GM20000 (cell line): ENCODE measurements around the gene SLC27A2.

Experiments
- DNase-seq: peaks from one replicate; pipeline ENCODE4 v3.0.0; 2012; ENCODE audit warnings: low spot score
- CTCF ChIP-seq: IDR thresholded peaks from 2 replicates; pipeline ENCODE4 v1.5.1; 2012; ENCODE audit warnings: mild to moderate bottlenecking, control low read depth; ENCODE audit errors: extremely low read depth, missing control alignments

The SLC27A2 gene

DNA sequence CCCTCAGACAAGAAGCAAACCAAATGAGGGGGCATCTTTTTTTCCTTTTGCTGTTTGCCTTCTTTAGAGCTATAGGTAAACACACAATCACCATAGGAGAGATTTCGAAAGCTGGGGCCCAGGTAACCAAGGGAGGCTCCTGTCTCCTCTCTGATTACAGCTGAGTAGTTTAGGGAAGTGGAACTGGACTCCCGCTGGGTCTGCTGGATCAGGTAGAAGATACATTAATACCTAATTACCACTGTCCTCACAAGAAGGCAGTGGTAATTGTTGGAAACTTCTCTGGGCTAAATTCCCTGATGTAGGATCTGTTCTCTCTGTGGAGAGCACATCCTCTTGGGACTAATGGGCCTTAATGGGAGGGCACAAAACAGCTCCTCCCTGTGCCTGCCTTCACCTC is 50.8 kb downstream of the SLC27A2 start:
- TF ChIP-seq CTCF, result no peak
- DNase-seq, result no peak

DNA sequence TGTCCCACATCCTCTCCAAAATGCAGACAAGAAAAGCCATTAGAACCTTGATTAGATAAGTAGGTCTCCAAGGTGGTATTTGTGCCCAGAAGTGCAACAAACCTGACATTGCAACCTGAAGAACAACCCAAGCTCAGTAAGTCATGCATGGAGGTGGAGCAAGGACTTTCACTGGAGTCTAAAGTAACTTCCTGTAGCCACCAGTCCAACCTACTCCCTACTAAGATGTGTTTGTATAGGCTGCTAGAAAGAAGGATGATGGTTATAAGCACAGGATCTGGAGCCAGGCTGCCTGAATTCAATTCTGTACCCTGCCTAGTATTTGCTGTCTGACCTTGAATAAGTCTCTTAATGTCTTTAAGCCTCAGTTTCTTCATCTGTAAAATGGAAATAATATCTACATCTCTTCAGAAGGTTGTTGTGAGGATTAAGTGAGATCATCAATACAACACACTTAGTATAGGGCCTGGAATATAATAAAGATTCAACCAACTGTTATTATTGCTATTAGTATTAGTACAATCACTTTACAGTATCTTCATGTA is 51.3 kb downstream of the SLC27A2 start:
- no peak for TF ChIP-seq CTCF

GRCh38 chr15:50234764-50235163 is 52.8 kb downstream of the SLC27A2 start:
- no peak for TF ChIP-seq CTCF
- no peak for DNase-seq

More for the DNA sequence above, 51.3 kb downstream of the SLC27A2 start:
- no peak for DNase-seq

DNA sequence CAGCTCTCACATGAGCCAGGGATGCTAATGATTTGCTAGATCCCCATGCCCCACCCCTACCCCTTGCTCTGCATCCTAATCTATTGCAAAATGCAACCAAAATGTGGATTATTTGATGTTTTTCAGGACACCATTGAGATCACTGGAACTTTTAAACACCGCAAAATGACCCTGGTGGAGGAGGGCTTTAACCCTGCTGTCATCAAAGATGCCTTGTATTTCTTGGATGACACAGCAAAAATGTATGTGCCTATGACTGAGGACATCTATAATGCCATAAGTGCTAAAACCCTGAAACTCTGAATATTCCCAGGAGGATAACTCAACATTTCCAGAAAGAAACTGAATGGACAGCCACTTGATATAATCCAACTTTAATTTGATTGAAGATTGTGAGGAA is 53.8 kb downstream of the SLC27A2 start:
- DNase-seq, result no peak
- no peak for TF ChIP-seq CTCF

DNA sequence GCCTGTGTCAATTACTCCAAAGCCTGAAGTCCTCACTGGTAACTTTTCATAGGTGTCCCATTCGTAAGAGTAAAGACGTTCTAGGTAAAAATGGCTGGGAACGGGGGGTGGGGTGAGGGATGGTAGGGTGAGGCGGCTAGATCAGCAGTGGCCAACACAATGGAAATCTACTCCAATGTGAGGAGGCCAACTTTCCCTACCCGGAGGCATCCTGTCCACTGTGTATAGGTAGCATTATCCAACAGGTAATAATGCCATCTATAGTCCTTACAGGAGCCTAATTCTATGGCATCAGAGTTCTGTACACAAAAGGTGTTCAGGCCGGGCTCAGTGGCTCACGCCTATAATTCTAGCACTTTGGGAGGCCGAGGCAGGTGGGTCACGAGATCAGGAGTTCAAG is 54.4 kb downstream of the SLC27A2 start:
- no peak for TF ChIP-seq CTCF
- DNase-seq, result no peak

DNA sequence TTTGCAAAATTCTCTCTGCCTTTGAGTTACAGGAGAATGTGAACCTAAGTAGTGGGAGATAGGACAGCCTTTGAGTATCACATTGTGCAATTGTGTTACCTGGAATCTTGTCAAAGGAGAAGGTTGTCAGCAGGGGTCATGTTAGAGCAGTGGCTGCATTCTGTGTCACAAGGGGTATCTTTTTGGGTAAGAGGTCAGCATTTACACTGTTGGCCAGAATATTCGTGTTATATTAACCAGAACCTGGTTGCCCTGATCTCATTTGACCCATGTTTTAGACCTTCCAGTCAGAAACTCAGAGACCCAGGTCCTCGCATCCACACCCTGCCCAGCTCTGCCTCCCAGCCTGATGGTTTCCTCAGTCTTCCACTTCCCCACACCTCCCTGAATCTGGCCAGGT is 56.3 kb downstream of the SLC27A2 start:
- DNase-seq, result no peak
- no peak for TF ChIP-seq CTCF

DNA sequence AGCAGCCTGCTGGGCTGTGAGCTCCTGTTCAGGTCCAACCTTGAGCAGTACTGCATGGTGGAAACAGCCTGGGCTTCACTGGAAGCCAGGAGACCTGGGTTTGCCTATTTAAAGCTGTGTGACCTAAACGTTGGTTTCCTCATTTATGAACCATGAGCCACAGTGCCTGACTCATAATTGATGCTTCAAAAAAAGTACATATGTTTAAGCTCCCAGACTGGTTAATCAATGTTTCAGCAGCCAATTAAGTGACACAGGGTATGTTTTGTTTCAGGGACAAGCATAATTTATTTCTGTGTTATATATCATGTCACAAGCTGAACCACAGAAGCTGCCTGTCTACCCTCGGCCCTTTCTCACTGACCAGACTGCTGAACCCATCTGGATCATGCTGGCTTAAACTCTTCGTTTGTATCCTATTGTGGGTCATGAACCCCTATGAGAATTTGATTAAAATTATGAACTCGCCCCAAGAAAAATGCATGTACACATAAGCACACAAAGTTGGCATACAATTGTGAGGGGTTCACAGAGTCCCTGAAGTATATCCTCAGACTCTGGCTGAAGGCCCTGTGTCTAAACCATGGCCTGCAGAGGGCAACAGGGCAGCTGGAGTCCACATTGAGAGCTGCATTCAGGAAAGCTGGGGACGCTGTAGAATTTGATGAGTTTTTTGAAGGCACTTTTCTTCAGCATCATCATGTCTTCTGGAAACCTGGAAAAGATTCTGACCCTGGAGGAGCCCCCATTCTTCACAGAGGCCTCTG is 59.9 kb downstream of the SLC27A2 start:
- DNase-seq, result no peak
- no peak for TF ChIP-seq CTCF
